Stimulated activated effector memory CD8-positive, alpha-beta T cell treated with anti-CD3 and anti-CD28 coated beads, Interleukin-12 subunit alpha, Interleukin-12 subunit beta, amount 100 ng/mL, for 72 hours (primary cell): ENCODE results near the gene PCDHGA8.
"Not testable (repeated sequence)": the region's sequence is repeated elsewhere in the genome, so short reads cannot be mapped to it uniquely, and the experiment has no call there.

ENCODE experiments used
- ATAC-seq: fragments of 150-1000 bp; cut with Tn5 transposase; 2 replicates; pipeline ENCODE4 v1.10.0; 2021
- DNase-seq, 2 donors: peaks; one replicate each; pipeline ENCODE4 v3.0.0; 2021 to 2022; ENCODE audit warnings: low spot score in 2 of 2
- H3K27ac Mint-ChIP-seq: one replicate; pipeline ENCODE4 v1.8.0; 2022; ENCODE audit warnings: mild to moderate bottlenecking, mixed read lengths
- H3K36me3 Mint-ChIP-seq: one replicate; pipeline ENCODE4 v1.8.0; 2022; ENCODE audit warnings: mild to moderate bottlenecking, mixed read lengths
- H3K4me1 Mint-ChIP-seq: one replicate; pipeline ENCODE4 v1.8.0; 2022; ENCODE audit warnings: mixed read lengths
- H3K4me3 Mint-ChIP-seq: one replicate; pipeline ENCODE4 v1.8.0; 2022; ENCODE audit warnings: mild to moderate bottlenecking, mixed read lengths
- H3K9me3 Mint-ChIP-seq: one replicate; pipeline ENCODE4 v1.8.0; 2022; ENCODE audit warnings: mixed read lengths

Gene PCDHGA8

GRCh38 chr5:141362719-141363118, 29.7 kb upstream of the PCDHGA8 start:
- H3K36me3 Mint-ChIP-seq: no peaks in the 10 kb centered on the region
- ATAC-seq (no peak), DNase-seq (no peak)
- peaks cover 17% of the 10 kb centered on the region for H3K9me3 Mint-ChIP-seq
- peaks cover 6% of the 10 kb centered on the region for H3K4me1 Mint-ChIP-seq
- H3K27ac Mint-ChIP-seq: no peak overlapping the region
- no peak overlapping the region for H3K4me3 Mint-ChIP-seq

- Mint-ChIP-seq H3K4me1 (peaks cover 6% of the 10 kb centered on the region), H3K27ac (no peak within 1 kb of the TSS), H3K36me3 (no peaks in the 10 kb centered on the region), H3K4me3 (no peak within 1 kb of the TSS), H3K9me3 (peaks cover 17% of the 10 kb centered on the region)
- DNase-seq: no peak
- no peak for ATAC-seq
Observed at GRCh38 chr5:141363952-141364660, 28.3 kb upstream of the PCDHGA8 start, which contains the start of gene PCDHGA5. TSS of gene PCDHGA5 (plus strand) at chr5:141364162. CDS start at chr5:141364331, 169 bp downstream.

GRCh38 chr5:141366016-141366896, 26.2 kb upstream of the PCDHGA8 start:
- H3K4me3 Mint-ChIP-seq: no peak overlapping the region
- H3K36me3 Mint-ChIP-seq: no peaks in the 10 kb centered on the region
- H3K27ac Mint-ChIP-seq: no peak overlapping the region
- DNase-seq: no peak
- ATAC-seq: no peak
- H3K9me3 Mint-ChIP-seq: peaks cover 17% of the 10 kb centered on the region
- peaks cover 6% of the 10 kb centered on the region for H3K4me1 Mint-ChIP-seq

GRCh38 chr5:141369994-141370848, 22.2 kb upstream of the PCDHGA8 start, which contains the start of gene PCDHGB3:
TSS of gene PCDHGB3 (plus strand) at chr5:141370242. CDS start at chr5:141370395, 153 bp downstream.
- peak; percentile 68 for ATAC-seq
- peaks cover 6% of the 10 kb centered on the region for H3K4me1 Mint-ChIP-seq
- peaks cover 17% of the 10 kb centered on the region for H3K9me3 Mint-ChIP-seq
- no peaks in the 10 kb centered on the region for H3K36me3 Mint-ChIP-seq
- H3K27ac Mint-ChIP-seq: no peak within 1 kb of the TSS
- H3K4me3 Mint-ChIP-seq: peak within 1 kb of the TSS; percentile 77
- DNase-seq: no peak

GRCh38 chr5:141371572-141372475, 20.6 kb upstream of the PCDHGA8 start:
- Mint-ChIP-seq H3K4me1 (peaks cover 6% of the 10 kb centered on the region), H3K36me3 (no peaks in the 10 kb centered on the region), H3K4me3 (no peak overlapping the region), H3K9me3 (peaks cover 11% of the 10 kb centered on the region), H3K27ac (no peak overlapping the region)
- DNase-seq: no peak
- no peak for ATAC-seq

- ATAC-seq (no peak), DNase-seq (no peak)
- peaks cover 11% of the 10 kb centered on the region for H3K9me3 Mint-ChIP-seq
- H3K4me1 Mint-ChIP-seq: peaks cover 6% of the 10 kb centered on the region
- no peaks in the 10 kb centered on the region for H3K36me3 Mint-ChIP-seq
- no peak within 1 kb of the TSS for H3K27ac Mint-ChIP-seq
- H3K4me3 Mint-ChIP-seq: peak within 1 kb of the TSS; percentile 20
Observed at GRCh38 chr5:141373673-141374317, 18.6 kb upstream of the PCDHGA8 start, which contains the start of gene PCDHGA6. TSS of gene PCDHGA6 (plus strand) at chr5:141373891. CDS start at chr5:141374084, 193 bp downstream.

- H3K4me3 Mint-ChIP-seq: no peak overlapping the region
- H3K9me3 Mint-ChIP-seq: peaks cover 9% of the 10 kb centered on the region
- no peak overlapping the region for H3K27ac Mint-ChIP-seq
- H3K36me3 Mint-ChIP-seq: no peaks in the 10 kb centered on the region
- DNase-seq: no peak
- peaks cover 6% of the 10 kb centered on the region for H3K4me1 Mint-ChIP-seq
- no peak for ATAC-seq
Observed at GRCh38 chr5:141374627-141375026, 17.8 kb upstream of the PCDHGA8 start.

- DNase-seq, H3K4me3 Mint-ChIP-seq, H3K27ac Mint-ChIP-seq, H3K36me3 Mint-ChIP-seq, H3K9me3 Mint-ChIP-seq, ATAC-seq, H3K4me1 Mint-ChIP-seq: not testable (repeated sequence)
Observed at GRCh38 chr5:141375444-141376155, 16.8 kb upstream of the PCDHGA8 start.

- Mint-ChIP-seq H3K4me3 (peak within 1 kb of the TSS; percentile 36), H3K27ac (no peak within 1 kb of the TSS), H3K4me1 (no peaks in the 10 kb centered on the region), H3K9me3 (peaks cover 3% of the 10 kb centered on the region), H3K36me3 (peaks cover 6% of the 10 kb centered on the region)
- no peak for DNase-seq
- no peak for ATAC-seq
Observed at GRCh38 chr5:141382469-141383294, 9.8 kb upstream of the PCDHGA8 start, which contains the start of gene PCDHGA7. TSS of gene PCDHGA7 (plus strand) at chr5:141382742. CDS start at chr5:141382900, 158 bp downstream.

- DNase-seq: no peak
- Mint-ChIP-seq H3K36me3 (peaks cover 6% of the 10 kb centered on the region), H3K9me3 (peaks cover 3% of the 10 kb centered on the region), H3K4me1 (no peaks in the 10 kb centered on the region), H3K27ac (no peak overlapping the region), H3K4me3 (no peak overlapping the region)
- no peak for ATAC-seq
Observed at GRCh38 chr5:141383345-141383744, 9.1 kb upstream of the PCDHGA8 start.

- DNase-seq: no peak
- Mint-ChIP-seq H3K27ac (no peak overlapping the region), H3K9me3 (peaks cover 8% of the 10 kb centered on the region), H3K36me3 (peaks cover 6% of the 10 kb centered on the region), H3K4me3 (no peak overlapping the region), H3K4me1 (no peaks in the 10 kb centered on the region)
- no peak for ATAC-seq
Observed at GRCh38 chr5:141384471-141385267, 7.8 kb upstream of the PCDHGA8 start.
